ENCODE measurements around the gene MKRN2.

- TF ChIP-seq CTCF (IDR thresholded peaks at IDR 0.05) (no peak), POLR2A (IDR thresholded peaks at IDR 0.05) (no peak)
Observed at GRCh38 chr3:12603969-12604368, 47.1 kb downstream of the MKRN2 start.

Data from thyroid gland (tissue), 4 donors.